IMR-90 (cell line): ENCODE data around the gene ME3. TPM values are rescaled to one million over a fixed set of nuclear protein-coding genes. Genes with fewer than 3 reads are reported as not detected.

Experiments used
- ATAC-seq: fragments of 200-7000 bp; cut with Tn5 transposase; 2 replicates; pipeline ENCODE4 v1.9.1; 2020; ENCODE audit warnings: low read depth, mild to moderate bottlenecking, moderate library complexity
- BruUV-seq: library from RNA; stranded (reverse); fragments of 400-500 nt; replicated peaks from 2 replicates; lab custom pipeline; 2021; lab: Mats Ljungman, UMichigan
- CTCF ChIA-PET: fragments of 300-600 bp; formaldehyde crosslinking; extraction: SDS; loops from one replicate; lab custom pipeline; 2021; ENCODE audit warnings: antibody characterized with exemption; lab: Yijun Ruan, JAX
- POLR2A ChIA-PET: fragments of 300-600 bp; sonication (Branson Sonifier 250); formaldehyde crosslinking; loops from one replicate; lab custom pipeline; 2022; ENCODE audit warnings: antibody characterized with exemption; ENCODE audit not compliant: unreplicated experiment; lab: Charles Lee
- DNase-seq: peaks from one replicate; pipeline ENCODE4 v3.0.0; 2013
- H2AFZ ChIP-seq: replicated peaks from 2 replicates; pipeline ENCODE3; 2013; ENCODE audit warnings: low read length, mild to moderate bottlenecking; ENCODE audit not compliant: poor library complexity
- H2AK5ac ChIP-seq: 2 replicates; pipeline ENCODE4 v1.6.1; 2013; ENCODE audit warnings: low read depth, low read length, inconsistent platforms
- H2AK9ac ChIP-seq: replicated peaks from 2 replicates; pipeline ENCODE3; 2013; ENCODE audit warnings: mild to moderate bottlenecking, low read depth, low read length, moderate library complexity; ENCODE audit not compliant: poor library complexity
- H2BK120ac ChIP-seq: 2 replicates; pipeline ENCODE4 v1.6.1; 2013; ENCODE audit warnings: low read depth, low read length, inconsistent platforms
- H2BK15ac ChIP-seq: 3 replicates; pipeline ENCODE4 v1.6.1; 2013; ENCODE audit warnings: low read depth, low read length, inconsistent platforms
- H2BK20ac ChIP-seq: 2 replicates; pipeline ENCODE4 v1.6.1; 2013; ENCODE audit warnings: low read depth, mild to moderate bottlenecking, inconsistent platforms, low read length, moderate library complexity
- H2BK5ac ChIP-seq: 2 replicates; pipeline ENCODE4 v1.6.1; 2013; ENCODE audit warnings: mild to moderate bottlenecking, low read depth, low read length, inconsistent platforms; ENCODE audit not compliant: poor library complexity, severe bottlenecking
- H3K14ac ChIP-seq: replicated peaks from 2 replicates; pipeline ENCODE4 v1.6.1; 2013; ENCODE audit warnings: low read depth, low read length, inconsistent platforms
- H3K18ac ChIP-seq: 2 replicates; pipeline ENCODE4 v1.6.1; 2013; ENCODE audit warnings: low read depth, low read length, control low read depth
- H3K23ac ChIP-seq: 2 replicates; pipeline ENCODE4 v1.6.1; 2013; ENCODE audit warnings: low read depth, low read length, inconsistent platforms
- H3K27ac ChIP-seq: 2 replicates; pipeline ENCODE4 v1.5.1; 2013; ENCODE audit warnings: mild to moderate bottlenecking, control low read depth, low read length; ENCODE audit not compliant: insufficient read depth
- H3K27me3 ChIP-seq: 2 replicates; pipeline ENCODE4 v1.6.1; 2013; ENCODE audit warnings: low read length; ENCODE audit not compliant: control insufficient read depth, insufficient read depth
- H3K36me3 ChIP-seq: 2 replicates; pipeline ENCODE4 v1.6.1; 2013; ENCODE audit warnings: low read length, mixed read lengths; ENCODE audit not compliant: control insufficient read depth, insufficient read depth
- H3K4ac ChIP-seq: 2 replicates; pipeline ENCODE4 v1.6.1; 2013; ENCODE audit warnings: low read depth, low read length, inconsistent platforms
- H3K4me1 ChIP-seq: 2 replicates; pipeline ENCODE4 v1.6.1; 2013; ENCODE audit warnings: low read length, mixed read lengths; ENCODE audit not compliant: control insufficient read depth, insufficient read depth
- H3K4me2 ChIP-seq: 2 replicates; pipeline ENCODE4 v1.6.1; 2013; ENCODE audit warnings: low read depth, mild to moderate bottlenecking, control low read depth, low read length, moderate library complexity
- H3K4me3 ChIP-seq: 2 replicates; pipeline ENCODE4 v1.5.1; 2013; ENCODE audit warnings: low read depth, mild to moderate bottlenecking, control low read depth, low read length, moderate library complexity; ENCODE audit not compliant: insufficient read depth
- H3K56ac ChIP-seq: 2 replicates; pipeline ENCODE4 v1.6.1; 2013; ENCODE audit warnings: low read length, inconsistent platforms; ENCODE audit not compliant: insufficient read depth; ENCODE audit errors: extremely low read depth
- H3K79me1 ChIP-seq, 2 experiments: 2 replicates each; pipeline ENCODE4 v1.6.1; 2013; ENCODE audit warnings: low read length in 2 of 2, inconsistent platforms in 1 of 2, low read depth in 1 of 2
- H3K9ac ChIP-seq: 2 replicates; pipeline ENCODE4 v1.6.1; 2013; ENCODE audit warnings: low read depth, low read length, control low read depth
- H3K9me1 ChIP-seq: 2 replicates; pipeline ENCODE4 v1.6.1; 2013; ENCODE audit warnings: low read length, inconsistent platforms; ENCODE audit not compliant: insufficient read depth
- H3K9me3 ChIP-seq: 2 replicates; pipeline ENCODE4 v1.6.1; 2013; ENCODE audit warnings: low read length; ENCODE audit not compliant: control insufficient read depth, insufficient read depth
- H4K20me1 ChIP-seq: 2 replicates; pipeline ENCODE4 v1.6.1; 2013; ENCODE audit warnings: low read length, inconsistent platforms; ENCODE audit not compliant: insufficient read depth
- H4K5ac ChIP-seq: 2 replicates; pipeline ENCODE4 v1.6.1; 2013; ENCODE audit warnings: mild to moderate bottlenecking, low read depth, low read length, control low read depth
- H4K8ac ChIP-seq, 2 experiments: 2 replicates each; pipeline ENCODE4 v1.6.1; 2013; ENCODE audit warnings: low read depth in 2 of 2, low read length in 2 of 2, control low read depth in 1 of 2, inconsistent platforms in 1 of 2
- H4K91ac ChIP-seq: 2 replicates; pipeline ENCODE4 v1.6.1; 2013; ENCODE audit warnings: low read depth, low read length, inconsistent platforms; ENCODE audit not compliant: insufficient read depth
- CHD1 ChIP-seq: IDR thresholded peaks from 2 replicates; pipeline ENCODE4 v1.6.1; 2012; ENCODE audit warnings: low read depth, low read length, improper control_type of control experiment
- WGBS, 2 experiments: methylation state at CpG; one replicate each; pipeline versions ENCODE4 v1.1.5 to v1.1.7; 2013; ENCODE audit warnings: missing lambda C conversion rate in 2 of 2; ENCODE audit not compliant: insufficient read length in 1 of 2; ENCODE audit errors: extremely low coverage in 2 of 2; 5-methylcytosine and 5-hydroxymethylcytosine counted together
- dilution Hi-C: fragments of 300-500 bp; cut with HindIII; formaldehyde crosslinking; loops from one replicate; pipeline ENCODE4 v1.14.3; 2018; ENCODE audit warnings: low sequenced_read_pairs; ENCODE audit not compliant: unreplicated experiment
- in situ Hi-C: fragments of 300-500 bp; cut with MboI; formaldehyde crosslinking; loops from 3 replicates; pipeline ENCODE4 v1.14.3; 2019; ENCODE audit warnings: low sequenced_read_pairs, inconsistent platforms, mixed read lengths
- intact Hi-C: fragments of 100-400 bp; cut with micrococcal nuclease; formaldehyde crosslinking; loops from 2 replicates; pipeline ENCODE4 v1.10.0; 2022
- polyA plus RNA-seq, 3 experiments: library from polyadenylated mRNA; depleted of rRNA; stranded (reverse); fragments of >200 nt; gene quantifications; 2 replicates each; pipeline ENCODE4 v1.2.3, GENCODE V29; 2012; ENCODE audit warnings: low replicate concordance in 1 of 3
- total RNA-seq: library from RNA; depleted of rRNA; stranded (reverse); fragments of >200 nt; gene quantifications from 2 replicates; pipeline ENCODE4 v1.2.3, GENCODE V29; 2012

The ME3 gene
- total and polyA plus RNA-seq, 2 of the 4 experiments (the other 2 are of a cell fraction), result 7.8 to 9.0 TPM

- no peak for TF ChIP-seq CHD1
- ChIA-PET POLR2A (no interaction called here), CTCF (interaction anchor here (0.8 kb wide), 1 partner anchor 31 kb away, joined by 3 read pairs; no protein-coding TSS in a partner anchor)
- no peak overlapping the region for H3K4me3 ChIP-seq
- peak overlapping the region; percentile 17; the same call in 1 of the 2 replicates for H2AK5ac ChIP-seq
- H3K27ac ChIP-seq, result no peak overlapping the region
- H3K9me3 ChIP-seq, result no peaks in the 10 kb centered on the region
- no peak overlapping the region for H3K4me2 ChIP-seq
- no peak overlapping the region for H3K23ac ChIP-seq
- no peak overlapping the region for H3K9ac ChIP-seq
- DNase-seq (no peak), ATAC-seq (no peak)
- dilution Hi-C loops (no loop called here), in situ Hi-C loops (no loop called here), intact Hi-C loops (no loop called here)
- no peaks in the 10 kb centered on the region for H3K36me3 ChIP-seq
- H4K8ac ChIP-seq, result no peak overlapping the region
- no peaks in the 10 kb centered on the region for H4K20me1 ChIP-seq
- no peak overlapping the region for H4K91ac ChIP-seq
- no peak overlapping the region for H2BK5ac ChIP-seq
- no peak overlapping the region; the same call in 1 of the 2 replicates for H4K5ac ChIP-seq
- H3K14ac ChIP-seq, result no peak overlapping the region
- H2AK9ac ChIP-seq, result no peak overlapping the region
- peaks cover 11% of the 10 kb centered on the region for H3K9me1 ChIP-seq
- no TSS peak for BruUV-seq
- H2AFZ ChIP-seq, result no peak overlapping the region
- H2BK15ac ChIP-seq, result 0 out of 3 replicates have a peak overlapping the region, but pooled peaks have one; percentile 4
- no peak overlapping the region for H2BK20ac ChIP-seq
- no CpG with 5 or more reads among the region's 1 CpG for WGBS, 2 experiments
- peaks cover 0 to 4% of the 10 kb centered on the region in 2 experiments; a peak in 1 of 4 replicates for H3K79me1 ChIP-seq
- H3K18ac ChIP-seq, result no peak overlapping the region
- no peak overlapping the region for H2BK120ac ChIP-seq
- H3K56ac ChIP-seq, result no peak overlapping the region
- H3K27me3 ChIP-seq, result no peaks in the 10 kb centered on the region
- peaks cover 7% of the 10 kb centered on the region for H3K4me1 ChIP-seq
- no peak overlapping the region for H3K4ac ChIP-seq
These were observed 95.3 kb downstream of the ME3 start for GRCh38 chr11:86576946-86577624.
